ENCODE results near the gene TAS2R38.

TAS2R38 gene

GRCh38 chr7:141976524-141977245 lies 3.1 kb upstream of the TAS2R38 start:
- no peak for DNase-seq (ENCODE audit: low read depth in 1 of 2, low spot score in 1 of 2)

- DNase-seq (ENCODE audit: low read depth in 1 of 2, low spot score in 1 of 2), result peak; percentile 29 to 55
Observed at GRCh38 chr7:141975806-141976523, 2.4 kb upstream of the TAS2R38 start.

GRCh38 chr7:141974831-141975230 lies 1.3 kb upstream of the TAS2R38 start:
- DNase-seq (ENCODE audit: low read depth in 1 of 2, low spot score in 1 of 2), result no peak

GRCh38 chr7:141960687-141961422 lies 12.7 kb downstream of the TAS2R38 start:
- DNase-seq (ENCODE audit: low read depth in 1 of 2, low spot score in 1 of 2), result no peak

GRCh38 chr7:141956084-141956483 lies 17.5 kb downstream of the TAS2R38 start:
- DNase-seq (ENCODE audit: low read depth in 1 of 2, low spot score in 1 of 2), result no peak

- no peak for DNase-seq (ENCODE audit: low read depth in 1 of 2, low spot score in 1 of 2)
Observed at GRCh38 chr7:141954334-141954733, 19.2 kb downstream of the TAS2R38 start.

GRCh38 chr7:141952461-141952860 lies 21.1 kb downstream of the TAS2R38 start:
- no peak for DNase-seq (ENCODE audit: low read depth in 1 of 2, low spot score in 1 of 2)

GRCh38 chr7:141950806-141951205 lies 22.8 kb downstream of the TAS2R38 start:
- no peak for DNase-seq (ENCODE audit: low read depth in 1 of 2, low spot score in 1 of 2)

- DNase-seq (ENCODE audit: low read depth in 1 of 2, low spot score in 1 of 2), result no peak
Observed at GRCh38 chr7:141949911-141950310, 23.7 kb downstream of the TAS2R38 start.

GRCh38 chr7:141949451-141949850 lies 24.1 kb downstream of the TAS2R38 start:
- DNase-seq (ENCODE audit: low read depth in 1 of 2, low spot score in 1 of 2), result no peak

- DNase-seq (ENCODE audit: low read depth in 1 of 2, low spot score in 1 of 2), result no peak
Observed at GRCh38 chr7:141949021-141949420, 24.6 kb downstream of the TAS2R38 start.

- no peak for DNase-seq (ENCODE audit: low read depth in 1 of 2, low spot score in 1 of 2)
Observed at GRCh38 chr7:141946796-141947195, 26.8 kb downstream of the TAS2R38 start, which contains the start of gene CLEC5A. Gene CLEC5A (minus strand): TSS chr7:141946974. CDS start chr7:141946292, 682 bp downstream.

GRCh38 chr7:141945356-141945755 lies 28.2 kb downstream of the TAS2R38 start:
- peak in 1 of 2 donors; percentile 1 for DNase-seq (ENCODE audit: low read depth in 1 of 2, low spot score in 1 of 2)

GRCh38 chr7:141944811-141945210 lies 28.8 kb downstream of the TAS2R38 start:
- DNase-seq (ENCODE audit: low read depth in 1 of 2, low spot score in 1 of 2), result no peak

- DNase-seq (ENCODE audit: low read depth in 1 of 2, low spot score in 1 of 2), result no peak
Observed at GRCh38 chr7:141943846-141944245, 29.7 kb downstream of the TAS2R38 start.

GRCh38 chr7:141941075-141941474 lies 32.5 kb downstream of the TAS2R38 start:
- no peak for DNase-seq (ENCODE audit: low read depth in 1 of 2, low spot score in 1 of 2)

GRCh38 chr7:141930211-141930610 lies 43.4 kb downstream of the TAS2R38 start:
- no peak for DNase-seq (ENCODE audit: low read depth in 1 of 2, low spot score in 1 of 2)

GRCh38 chr7:141928845-141929195 lies 44.8 kb downstream of the TAS2R38 start:
- no peak for DNase-seq (ENCODE audit: low read depth in 1 of 2, low spot score in 1 of 2)

- DNase-seq (ENCODE audit: low read depth in 1 of 2, low spot score in 1 of 2), result no peak
Observed at GRCh38 chr7:141928146-141928844, 45.3 kb downstream of the TAS2R38 start.
